AG04449 (cell line): ENCODE results near the gene TMPRSS6.

ENCODE experiments used
- CTCF ChIA-PET: fragments of 350-600 bp; formaldehyde crosslinking; extraction: SDS; loops from one replicate; lab custom pipeline; 2021; ENCODE audit warnings: antibody characterized with exemption; lab: Yijun Ruan, JAX
- POLR2A ChIA-PET: fragments of 400-600, 350-600 bp; formaldehyde crosslinking; extraction: SDS; loops from one replicate; lab custom pipeline; 2020; ENCODE audit warnings: antibody characterized with exemption, inconsistent platforms; lab: Yijun Ruan, JAX
- DNase-seq: peaks from one replicate; pipeline ENCODE4 v3.0.0-alpha.2; 2010; ENCODE audit warnings: low read depth, low spot score
- H3K4me3 ChIP-seq: 2 replicates; pipeline ENCODE4 v1.5.1; 2011; ENCODE audit warnings: low read depth, mild to moderate bottlenecking, control low read depth, low read length
- TF ChIP-seq, protein P1 (sequence below): IDR thresholded peaks from one replicate; pipeline ENCODE4 v1.5.1; 2011; ENCODE audit warnings: mild to moderate bottlenecking, moderate library complexity, low read length, control low read depth, inconsistent platforms; ENCODE audit not compliant: insufficient read depth; ENCODE audit errors: missing control alignments

Gene TMPRSS6

DNA sequence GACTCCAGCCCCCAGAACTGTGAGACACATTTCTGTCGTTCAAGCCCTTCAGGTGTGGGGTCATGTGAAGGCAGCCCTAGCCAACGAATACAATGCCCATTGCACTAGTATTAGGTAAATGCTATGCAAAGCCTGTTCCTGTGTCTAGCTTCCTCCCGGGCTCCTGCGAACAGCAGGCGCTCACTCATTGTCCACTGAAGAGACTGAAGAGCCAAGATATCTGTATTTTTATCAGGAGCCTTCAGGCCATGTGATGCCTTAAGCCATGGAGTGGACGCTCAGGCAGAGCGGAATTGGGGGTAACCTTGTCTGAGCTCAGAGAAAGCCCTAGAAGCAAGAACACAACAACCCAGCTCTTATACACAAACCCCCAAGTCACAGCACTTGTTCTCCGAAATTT lies 4.2 kb upstream of the TMPRSS6 start:
- CTCF ChIA-PET = no interaction called here
- TF ChIP-seq, protein P1, sequence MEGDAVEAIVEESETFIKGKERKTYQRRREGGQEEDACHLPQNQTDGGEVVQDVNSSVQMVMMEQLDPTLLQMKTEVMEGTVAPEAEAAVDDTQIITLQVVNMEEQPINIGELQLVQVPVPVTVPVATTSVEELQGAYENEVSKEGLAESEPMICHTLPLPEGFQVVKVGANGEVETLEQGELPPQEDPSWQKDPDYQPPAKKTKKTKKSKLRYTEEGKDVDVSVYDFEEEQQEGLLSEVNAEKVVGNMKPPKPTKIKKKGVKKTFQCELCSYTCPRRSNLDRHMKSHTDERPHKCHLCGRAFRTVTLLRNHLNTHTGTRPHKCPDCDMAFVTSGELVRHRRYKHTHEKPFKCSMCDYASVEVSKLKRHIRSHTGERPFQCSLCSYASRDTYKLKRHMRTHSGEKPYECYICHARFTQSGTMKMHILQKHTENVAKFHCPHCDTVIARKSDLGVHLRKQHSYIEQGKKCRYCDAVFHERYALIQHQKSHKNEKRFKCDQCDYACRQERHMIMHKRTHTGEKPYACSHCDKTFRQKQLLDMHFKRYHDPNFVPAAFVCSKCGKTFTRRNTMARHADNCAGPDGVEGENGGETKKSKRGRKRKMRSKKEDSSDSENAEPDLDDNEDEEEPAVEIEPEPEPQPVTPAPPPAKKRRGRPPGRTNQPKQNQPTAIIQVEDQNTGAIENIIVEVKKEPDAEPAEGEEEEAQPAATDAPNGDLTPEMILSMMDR = no peak
- no peak for DNase-seq
- no peak overlapping the region for H3K4me3 ChIP-seq
- POLR2A ChIA-PET = no interaction called here

- ChIA-PET CTCF (no interaction called here), POLR2A (no interaction called here)
- TF ChIP-seq, protein P1 = no peak
- DNase-seq = no peak
- no peak overlapping the region for H3K4me3 ChIP-seq
These were observed 2.7 kb upstream of the TMPRSS6 start for GRCh38 chr22:37112084-37112728.

- TF ChIP-seq, protein P1 = no peak
- CTCF ChIA-PET = no interaction called here
- no peak overlapping the region for H3K4me3 ChIP-seq
- POLR2A ChIA-PET = no interaction called here
- no peak for DNase-seq
These were observed 1.7 kb upstream of the TMPRSS6 start for GRCh38 chr22:37111156-37111717.

- no peak overlapping the region for H3K4me3 ChIP-seq
- ChIA-PET POLR2A (no interaction called here), CTCF (interaction anchor here (1.3 kb wide), 1 partner anchor 90 kb away, joined by 3 read pairs; no protein-coding TSS in a partner anchor)
- no peak for DNase-seq
- TF ChIP-seq, protein P1 = no peak
These were observed 1.5 kb downstream of the TMPRSS6 start for GRCh38 chr22:37107816-37108621.

DNA sequence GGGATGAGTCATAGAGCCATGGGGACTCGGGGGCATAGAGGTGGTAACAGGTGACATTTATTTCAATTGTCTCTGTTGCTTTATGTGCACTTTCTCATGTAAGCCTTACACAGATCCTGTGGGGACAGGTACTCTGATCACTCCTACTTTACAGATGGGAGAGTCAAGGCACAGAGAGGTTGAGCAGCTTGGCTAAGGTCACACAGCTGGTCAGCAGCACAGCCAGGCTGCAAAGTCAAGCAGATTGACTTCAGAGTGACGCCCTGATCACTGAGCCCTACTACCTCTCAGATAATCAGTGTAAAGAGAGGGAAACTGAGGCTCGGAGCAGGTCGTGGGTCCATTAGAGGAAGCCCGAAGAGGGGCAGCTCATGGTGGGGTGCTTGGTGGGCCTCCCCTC lies 3.5 kb downstream of the TMPRSS6 start:
- no peak overlapping the region for H3K4me3 ChIP-seq
- no peak for DNase-seq
- TF ChIP-seq, protein P1 = no peak
- CTCF ChIA-PET = no interaction called here
- POLR2A ChIA-PET = no interaction called here

GRCh38 chr22:37105154-37105553 lies 4.4 kb downstream of the TMPRSS6 start:
- ChIA-PET POLR2A (no interaction called here), CTCF (interaction anchor here (1.6 kb wide), 1 partner anchor 27 kb away, joined by 3 read pairs; no protein-coding TSS in a partner anchor)
- TF ChIP-seq, protein P1 = no peak
- no peak for DNase-seq
- H3K4me3 ChIP-seq = no peak overlapping the region
